GM12878 (cell line): ENCODE measurements around the gene REPIN1. TPM values are rescaled to one million over a fixed set of nuclear protein-coding genes. Genes with fewer than 3 reads are reported as not detected.
A peak's percentile ranks its signal among the peaks of the same experiment; 100 is the strongest.

Experiments used
- BRCA1 ChIP-seq: IDR thresholded peaks from 2 replicates; pipeline ENCODE4 v1.6.1; 2011; ENCODE audit warnings: low read depth, low read length, improper control_type of control experiment
- CBX5 ChIP-seq: sonication (generic); IDR thresholded peaks from 2 replicates; pipeline ENCODE4 v1.6.1; 2016; ENCODE audit warnings: low read depth, moderate library complexity, mild to moderate bottlenecking, inconsistent platforms
- MTA3 ChIP-seq: IDR thresholded peaks from 2 replicates; pipeline ENCODE4 v1.6.1; 2012; ENCODE audit warnings: low read length, inconsistent platforms, borderline replicate concordance
- MXI1 ChIP-seq: fragments of 150-350 bp; IDR thresholded peaks from 2 replicates; pipeline ENCODE4 v1.6.1; 2011; ENCODE audit warnings: low read depth, mild to moderate bottlenecking, inconsistent platforms, low read length, improper control_type of control experiment
- RAD51 ChIP-seq: fragments of 450-650 bp; IDR thresholded peaks from 2 replicates; pipeline ENCODE4 v1.6.1; 2016; ENCODE audit warnings: moderate library complexity, mild to moderate bottlenecking, inconsistent platforms
- SMC3 ChIP-seq: IDR thresholded peaks from 2 replicates; pipeline ENCODE4 v1.6.1; 2011; ENCODE audit warnings: low read length, improper control_type of control experiment, borderline replicate concordance
- TCF3 ChIP-seq: IDR thresholded peaks from 2 replicates; pipeline ENCODE4 v1.6.1; 2012; ENCODE audit warnings: low read depth, mild to moderate bottlenecking, low read length, borderline replicate concordance; ENCODE audit not compliant: insufficient read depth
- polyA plus RNA-seq, 11 experiments: library from polyadenylated mRNA; depleted of rRNA in 4 of 11; unstranded in 6 of 11; stranded (reverse) in 5 of 11; fragments of >200 nt; fragmentation: Nextera tagmentation in 4 of 11; fragmentation: Illumina TruSeq in 1 of 11; extraction: Ambion mirVana in 4 of 11; extraction: Trizol in 1 of 11; gene quantifications; 1 replicate in 1 of 11; 2 replicates in 10 of 11; pipeline versions ENCODE4 v1.2.1 to v1.2.3, GENCODE V29; 2011 to 2016; ENCODE audit warnings: inconsistent platforms in 2 of 11, missing spikeins in 2 of 11, low read depth in 1 of 11
- total RNA-seq, 4 experiments: library from RNA; depleted of rRNA in 3 of 4; stranded (reverse); fragments of >200 nt in 3 of 4; fragmentation: Illumina TruSeq in 1 of 4; extraction: Trizol in 1 of 4; gene quantifications; 2 replicates each; pipeline versions ENCODE4 v1.2.1 to v1.2.3, GENCODE V29; 2013 to 2021
- TF ChIP-seq, protein P1 (sequence below): fragments of 450-650 bp; IDR thresholded peaks from 2 replicates; pipeline ENCODE4 v1.6.1; 2017; ENCODE audit warnings: mild to moderate bottlenecking, moderate library complexity
- TF ChIP-seq, protein P2 (sequence below): IDR thresholded peaks from 2 replicates; pipeline ENCODE4 v1.6.1; 2012; ENCODE audit warnings: improper control_type of control experiment, low read depth, low read length; ENCODE audit not compliant: insufficient replicate concordance
- TF ChIP-seq, protein P3 (sequence below): fragments of 450-650 bp; IDR thresholded peaks from 2 replicates; pipeline ENCODE4 v1.6.1; 2017; ENCODE audit warnings: mild to moderate bottlenecking, moderate library complexity

REPIN1 gene
- total and polyA plus RNA-seq, 10 of the 15 experiments (the other 5 are each of a cell fraction or from before 2014, with no cell fraction given): 5.1 to 172 (median 76.9) TPM

DNA sequence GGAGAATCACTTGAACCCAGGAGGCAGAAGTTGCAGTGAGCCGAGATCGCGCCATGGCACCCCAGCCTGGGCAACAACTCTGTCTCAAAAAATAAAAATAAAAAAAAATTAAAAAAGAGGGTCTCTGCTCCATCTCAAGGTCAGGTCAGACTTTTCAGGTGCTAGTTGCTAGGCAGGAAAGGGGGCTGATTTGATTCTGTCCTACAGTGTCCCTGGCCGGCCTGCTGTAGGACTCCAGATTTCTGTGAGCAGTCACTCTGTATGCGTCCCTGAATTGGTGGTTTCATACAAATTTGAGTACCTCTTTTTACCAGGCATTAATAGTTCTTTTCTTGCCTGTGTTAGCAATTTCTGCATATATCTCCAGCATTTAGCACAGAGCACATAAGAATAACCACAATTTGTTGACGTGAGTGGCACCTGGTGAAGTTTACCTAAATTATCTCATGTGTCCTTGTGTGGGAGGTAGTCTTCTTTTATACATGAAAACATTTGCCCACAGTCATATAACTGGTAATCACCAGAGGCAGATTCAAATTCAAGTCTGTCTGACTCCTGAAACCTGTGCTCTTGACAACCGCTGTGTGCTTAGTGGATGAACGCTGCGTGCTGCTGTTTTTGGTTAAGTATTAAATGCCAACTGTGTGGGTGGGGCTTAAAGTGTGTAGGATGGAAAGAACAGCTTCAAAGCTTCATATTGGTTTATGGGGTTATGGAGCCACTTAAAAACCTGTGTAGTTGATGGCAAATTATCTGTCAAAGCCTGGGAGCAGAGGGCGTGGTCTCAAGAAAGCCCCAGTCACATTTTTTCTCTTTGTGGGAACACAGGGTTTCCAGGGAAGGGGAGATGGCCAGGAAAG lies 7.3 kb downstream of the REPIN1 start (continued):
- TF ChIP-seq, protein P1, sequence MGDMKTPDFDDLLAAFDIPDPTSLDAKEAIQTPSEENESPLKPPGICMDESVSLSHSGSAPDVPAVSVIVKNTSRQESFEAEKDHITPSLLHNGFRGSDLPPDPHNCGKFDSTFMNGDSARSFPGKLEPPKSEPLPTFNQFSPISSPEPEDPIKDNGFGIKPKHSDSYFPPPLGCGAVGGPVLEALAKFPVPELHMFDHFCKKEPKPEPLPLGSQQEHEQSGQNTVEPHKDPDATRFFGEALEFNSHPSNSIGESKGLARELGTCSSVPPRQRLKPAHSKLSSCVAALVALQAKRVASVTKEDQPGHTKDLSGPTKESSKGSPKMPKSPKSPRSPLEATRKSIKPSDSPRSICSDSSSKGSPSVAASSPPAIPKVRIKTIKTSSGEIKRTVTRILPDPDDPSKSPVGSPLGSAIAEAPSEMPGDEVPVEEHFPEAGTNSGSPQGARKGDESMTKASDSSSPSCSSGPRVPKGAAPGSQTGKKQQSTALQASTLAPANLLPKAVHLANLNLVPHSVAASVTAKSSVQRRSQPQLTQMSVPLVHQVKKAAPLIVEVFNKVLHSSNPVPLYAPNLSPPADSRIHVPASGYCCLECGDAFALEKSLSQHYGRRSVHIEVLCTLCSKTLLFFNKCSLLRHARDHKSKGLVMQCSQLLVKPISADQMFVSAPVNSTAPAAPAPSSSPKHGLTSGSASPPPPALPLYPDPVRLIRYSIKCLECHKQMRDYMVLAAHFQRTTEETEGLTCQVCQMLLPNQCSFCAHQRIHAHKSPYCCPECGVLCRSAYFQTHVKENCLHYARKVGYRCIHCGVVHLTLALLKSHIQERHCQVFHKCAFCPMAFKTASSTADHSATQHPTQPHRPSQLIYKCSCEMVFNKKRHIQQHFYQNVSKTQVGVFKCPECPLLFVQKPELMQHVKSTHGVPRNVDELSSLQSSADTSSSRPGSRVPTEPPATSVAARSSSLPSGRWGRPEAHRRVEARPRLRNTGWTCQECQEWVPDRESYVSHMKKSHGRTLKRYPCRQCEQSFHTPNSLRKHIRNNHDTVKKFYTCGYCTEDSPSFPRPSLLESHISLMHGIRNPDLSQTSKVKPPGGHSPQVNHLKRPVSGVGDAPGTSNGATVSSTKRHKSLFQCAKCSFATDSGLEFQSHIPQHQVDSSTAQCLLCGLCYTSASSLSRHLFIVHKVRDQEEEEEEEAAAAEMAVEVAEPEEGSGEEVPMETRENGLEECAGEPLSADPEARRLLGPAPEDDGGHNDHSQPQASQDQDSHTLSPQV: no peak
- TF ChIP-seq, protein P2, sequence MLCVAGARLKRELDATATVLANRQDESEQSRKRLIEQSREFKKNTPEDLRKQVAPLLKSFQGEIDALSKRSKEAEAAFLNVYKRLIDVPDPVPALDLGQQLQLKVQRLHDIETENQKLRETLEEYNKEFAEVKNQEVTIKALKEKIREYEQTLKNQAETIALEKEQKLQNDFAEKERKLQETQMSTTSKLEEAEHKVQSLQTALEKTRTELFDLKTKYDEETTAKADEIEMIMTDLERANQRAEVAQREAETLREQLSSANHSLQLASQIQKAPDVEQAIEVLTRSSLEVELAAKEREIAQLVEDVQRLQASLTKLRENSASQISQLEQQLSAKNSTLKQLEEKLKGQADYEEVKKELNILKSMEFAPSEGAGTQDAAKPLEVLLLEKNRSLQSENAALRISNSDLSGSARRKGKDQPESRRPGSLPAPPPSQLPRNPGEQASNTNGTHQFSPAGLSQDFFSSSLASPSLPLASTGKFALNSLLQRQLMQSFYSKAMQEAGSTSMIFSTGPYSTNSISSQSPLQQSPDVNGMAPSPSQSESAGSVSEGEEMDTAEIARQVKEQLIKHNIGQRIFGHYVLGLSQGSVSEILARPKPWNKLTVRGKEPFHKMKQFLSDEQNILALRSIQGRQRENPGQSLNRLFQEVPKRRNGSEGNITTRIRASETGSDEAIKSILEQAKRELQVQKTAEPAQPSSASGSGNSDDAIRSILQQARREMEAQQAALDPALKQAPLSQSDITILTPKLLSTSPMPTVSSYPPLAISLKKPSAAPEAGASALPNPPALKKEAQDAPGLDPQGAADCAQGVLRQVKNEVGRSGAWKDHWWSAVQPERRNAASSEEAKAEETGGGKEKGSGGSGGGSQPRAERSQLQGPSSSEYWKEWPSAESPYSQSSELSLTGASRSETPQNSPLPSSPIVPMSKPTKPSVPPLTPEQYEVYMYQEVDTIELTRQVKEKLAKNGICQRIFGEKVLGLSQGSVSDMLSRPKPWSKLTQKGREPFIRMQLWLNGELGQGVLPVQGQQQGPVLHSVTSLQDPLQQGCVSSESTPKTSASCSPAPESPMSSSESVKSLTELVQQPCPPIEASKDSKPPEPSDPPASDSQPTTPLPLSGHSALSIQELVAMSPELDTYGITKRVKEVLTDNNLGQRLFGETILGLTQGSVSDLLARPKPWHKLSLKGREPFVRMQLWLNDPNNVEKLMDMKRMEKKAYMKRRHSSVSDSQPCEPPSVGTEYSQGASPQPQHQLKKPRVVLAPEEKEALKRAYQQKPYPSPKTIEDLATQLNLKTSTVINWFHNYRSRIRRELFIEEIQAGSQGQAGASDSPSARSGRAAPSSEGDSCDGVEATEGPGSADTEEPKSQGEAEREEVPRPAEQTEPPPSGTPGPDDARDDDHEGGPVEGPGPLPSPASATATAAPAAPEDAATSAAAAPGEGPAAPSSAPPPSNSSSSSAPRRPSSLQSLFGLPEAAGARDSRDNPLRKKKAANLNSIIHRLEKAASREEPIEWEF: no peak
- TF ChIP-seq TCF3: no peak
- TF ChIP-seq CBX5: no peak
- TF ChIP-seq MTA3: peak; percentile 53; the same call in 1 of the 2 replicates
- no peak for TF ChIP-seq BRCA1
- peak; percentile 57; the same call in 1 of the 2 replicates for TF ChIP-seq RAD51
- no peak for TF ChIP-seq SMC3
- TF ChIP-seq MXI1: no peak
- TF ChIP-seq, protein P3, sequence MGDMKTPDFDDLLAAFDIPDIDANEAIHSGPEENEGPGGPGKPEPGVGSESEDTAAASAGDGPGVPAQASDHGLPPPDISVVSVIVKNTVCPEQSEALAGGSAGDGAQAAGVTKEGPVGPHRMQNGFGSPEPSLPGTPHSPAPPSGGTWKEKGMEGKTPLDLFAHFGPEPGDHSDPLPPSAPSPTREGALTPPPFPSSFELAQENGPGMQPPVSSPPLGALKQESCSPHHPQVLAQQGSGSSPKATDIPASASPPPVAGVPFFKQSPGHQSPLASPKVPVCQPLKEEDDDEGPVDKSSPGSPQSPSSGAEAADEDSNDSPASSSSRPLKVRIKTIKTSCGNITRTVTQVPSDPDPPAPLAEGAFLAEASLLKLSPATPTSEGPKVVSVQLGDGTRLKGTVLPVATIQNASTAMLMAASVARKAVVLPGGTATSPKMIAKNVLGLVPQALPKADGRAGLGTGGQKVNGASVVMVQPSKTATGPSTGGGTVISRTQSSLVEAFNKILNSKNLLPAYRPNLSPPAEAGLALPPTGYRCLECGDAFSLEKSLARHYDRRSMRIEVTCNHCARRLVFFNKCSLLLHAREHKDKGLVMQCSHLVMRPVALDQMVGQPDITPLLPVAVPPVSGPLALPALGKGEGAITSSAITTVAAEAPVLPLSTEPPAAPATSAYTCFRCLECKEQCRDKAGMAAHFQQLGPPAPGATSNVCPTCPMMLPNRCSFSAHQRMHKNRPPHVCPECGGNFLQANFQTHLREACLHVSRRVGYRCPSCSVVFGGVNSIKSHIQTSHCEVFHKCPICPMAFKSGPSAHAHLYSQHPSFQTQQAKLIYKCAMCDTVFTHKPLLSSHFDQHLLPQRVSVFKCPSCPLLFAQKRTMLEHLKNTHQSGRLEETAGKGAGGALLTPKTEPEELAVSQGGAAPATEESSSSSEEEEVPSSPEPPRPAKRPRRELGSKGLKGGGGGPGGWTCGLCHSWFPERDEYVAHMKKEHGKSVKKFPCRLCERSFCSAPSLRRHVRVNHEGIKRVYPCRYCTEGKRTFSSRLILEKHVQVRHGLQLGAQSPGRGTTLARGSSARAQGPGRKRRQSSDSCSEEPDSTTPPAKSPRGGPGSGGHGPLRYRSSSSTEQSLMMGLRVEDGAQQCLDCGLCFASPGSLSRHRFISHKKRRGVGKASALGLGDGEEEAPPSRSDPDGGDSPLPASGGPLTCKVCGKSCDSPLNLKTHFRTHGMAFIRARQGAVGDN: no peak; the same call in 1 of the 2 replicates
